ENCODE measurements around the gene KRT74. TPM values are rescaled to one million over a fixed set of nuclear protein-coding genes. Genes with fewer than 3 reads are reported as not detected.

Gene KRT74
- total and polyA plus RNA-seq, 2 of the 8 experiments (the other 6 are each of a cell fraction or from before 2014, with no cell fraction given): not detected

- TF ChIP-seq EZH2 (IDR thresholded peaks at IDR 0.05; ENCODE audit: low read depth, low read length, severe bottlenecking): no peak
- no peak for TF ChIP-seq TEAD4 (IDR thresholded peaks at IDR 0.05; ENCODE audit: low read depth, low read length)
- no peak for TF ChIP-seq TAF7 (optimal IDR thresholded peaks at IDR 0.05; ENCODE audit: borderline replicate concordance, low read depth, low read length)
- no peak for TF ChIP-seq CHD1 (IDR thresholded peaks at IDR 0.05; ENCODE audit: low read depth, low read length)
- no peak for TF ChIP-seq POLR2AphosphoS5 (IDR thresholded peaks at IDR 0.05; ENCODE audit: low read depth, low read length)
- no peak for TF ChIP-seq NRF1 (IDR thresholded peaks at IDR 0.05; ENCODE audit: low read depth, low read length)
Measured at GRCh38 chr12:52604859-52605258, 31.2 kb upstream of the KRT74 start (continued).
